GM19372 (cell line): Measurements from ENCODE around the gene CD300LG.
"Not testable (repeated sequence)": the region's sequence is repeated elsewhere in the genome, so short reads cannot be mapped to it uniquely, and the experiment has no call there.

Experiments used
- ATAC-seq: cut with Tn5 transposase; IDR thresholded peaks from one replicate; pipeline ENCODE4 v1.9.1; 2021; ENCODE audit warnings: mild to moderate bottlenecking, low read depth, moderate library complexity; ENCODE audit not compliant: unreplicated experiment

CD300LG gene

GRCh38 chr17:43849116-43849515 lies 2.1 kb downstream of the CD300LG start:
- no peak for ATAC-seq

- ATAC-seq: no peak
Measured at GRCh38 chr17:43852571-43852970, 5.6 kb downstream of the CD300LG start.

DNA sequence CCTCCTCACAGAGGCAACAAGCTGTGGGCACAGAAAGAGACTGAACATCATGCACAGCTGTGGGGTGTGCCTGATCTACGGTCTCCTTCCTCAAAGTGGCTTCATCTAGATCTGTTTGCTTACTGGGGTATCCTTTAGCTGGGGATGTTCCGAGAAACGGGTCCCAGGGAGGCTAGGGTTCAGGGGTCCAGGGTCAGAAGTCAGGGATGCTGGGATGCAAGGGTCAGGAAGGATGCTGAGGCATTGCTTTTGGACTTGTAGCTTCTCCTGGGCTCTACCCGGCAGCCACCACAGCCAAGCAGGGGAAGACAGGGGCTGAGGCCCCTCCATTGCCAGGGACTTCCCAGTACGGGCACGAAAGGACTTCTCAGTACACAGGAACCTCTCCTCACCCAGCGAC lies 6.6 kb downstream of the CD300LG start:
- no peak for ATAC-seq

DNA sequence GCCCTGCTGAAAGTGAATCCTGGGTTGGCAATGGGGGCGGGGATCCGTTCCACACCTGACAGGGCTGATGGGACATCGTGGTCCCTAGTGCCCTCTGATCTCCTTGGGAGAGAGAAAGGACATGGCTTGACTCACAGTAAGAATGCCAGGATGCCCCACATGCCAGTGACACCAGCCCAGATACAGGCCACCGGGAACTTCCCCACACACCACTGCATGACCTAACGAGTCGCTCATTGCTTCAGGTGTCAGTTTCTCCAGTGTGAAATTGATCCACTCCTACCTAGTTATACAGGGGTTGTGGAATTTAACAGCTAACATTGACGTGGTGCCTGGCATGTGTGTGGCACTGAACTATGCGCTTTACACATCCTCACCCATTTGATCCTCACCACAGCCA lies 7.5 kb downstream of the CD300LG start:
- ATAC-seq: no peak

DNA sequence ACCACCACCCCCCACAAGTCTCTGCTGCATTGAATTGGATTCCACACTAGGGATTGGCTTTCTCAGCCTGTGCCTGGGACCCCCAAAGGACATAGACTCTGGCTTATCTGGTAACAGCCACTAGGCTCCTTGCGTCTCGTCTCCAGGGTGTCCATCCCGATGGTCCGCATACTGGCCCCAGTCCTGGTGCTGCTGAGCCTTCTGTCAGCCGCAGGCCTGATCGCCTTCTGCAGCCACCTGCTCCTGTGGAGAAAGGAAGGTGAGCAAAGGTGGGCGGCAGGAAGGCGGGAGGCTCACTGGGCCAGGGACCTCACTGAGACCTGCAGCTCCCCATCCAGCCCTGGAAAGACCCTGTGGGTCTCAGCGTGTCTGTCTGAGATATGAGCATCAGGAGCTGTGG lies 8.1 kb downstream of the CD300LG start:
- ATAC-seq: no peak

DNA sequence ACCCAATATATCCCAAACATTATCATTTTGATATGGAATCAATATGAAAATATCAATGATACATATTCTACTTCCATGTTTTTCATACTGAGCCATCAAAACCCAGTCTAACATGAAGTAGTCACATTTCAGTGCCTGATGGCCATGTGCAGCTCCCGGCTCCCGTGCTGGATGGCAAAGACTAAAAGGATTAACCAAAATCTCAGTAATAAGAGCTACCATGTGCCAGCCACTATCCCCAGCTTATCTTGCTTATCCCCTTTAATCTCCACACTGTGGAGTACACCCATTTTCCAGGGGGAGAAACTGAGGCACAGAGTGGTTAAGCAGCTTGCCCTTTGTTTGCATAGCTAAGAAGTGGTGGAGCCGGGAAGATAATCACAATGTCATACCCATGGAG lies 9.2 kb downstream of the CD300LG start:
- ATAC-seq: no peak

- no peak for ATAC-seq
Measured at GRCh38 chr17:43857141-43857540, 10.2 kb downstream of the CD300LG start.

DNA sequence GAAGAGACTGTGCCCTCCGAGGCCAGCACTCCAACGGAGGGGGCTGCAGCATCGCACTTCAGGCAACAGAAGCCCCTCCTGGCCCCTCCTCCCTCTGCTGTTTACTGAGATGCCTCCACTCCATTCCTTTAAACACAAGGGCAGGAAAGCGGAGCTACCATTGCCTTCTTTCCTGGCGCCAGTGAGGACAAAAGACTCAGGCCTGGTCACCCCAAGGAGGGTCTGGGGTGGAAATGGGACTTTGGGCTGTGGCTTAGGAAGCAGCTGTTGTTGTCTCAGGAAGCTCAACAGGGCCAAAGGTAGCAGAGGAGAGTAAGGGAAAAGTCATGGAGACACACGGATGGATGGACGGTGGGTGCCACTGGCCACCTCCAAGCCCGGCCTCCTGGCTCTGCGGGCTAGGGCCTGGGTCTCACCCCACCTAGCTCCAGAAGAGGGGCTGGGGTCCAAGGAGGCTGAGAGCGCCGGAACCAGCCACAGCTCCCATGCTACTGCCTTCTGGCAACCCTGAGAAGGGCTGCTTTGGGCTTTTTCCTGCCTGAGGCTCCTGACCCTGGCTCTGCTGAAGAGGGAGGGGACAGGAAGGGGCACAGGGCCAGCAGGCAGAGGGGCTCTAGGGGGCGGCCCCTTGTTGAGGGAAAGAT lies 11.1 kb downstream of the CD300LG start:
- ATAC-seq: no peak

- no peak for ATAC-seq
Measured at GRCh38 chr17:43860077-43860725, 13.2 kb downstream of the CD300LG start.

DNA sequence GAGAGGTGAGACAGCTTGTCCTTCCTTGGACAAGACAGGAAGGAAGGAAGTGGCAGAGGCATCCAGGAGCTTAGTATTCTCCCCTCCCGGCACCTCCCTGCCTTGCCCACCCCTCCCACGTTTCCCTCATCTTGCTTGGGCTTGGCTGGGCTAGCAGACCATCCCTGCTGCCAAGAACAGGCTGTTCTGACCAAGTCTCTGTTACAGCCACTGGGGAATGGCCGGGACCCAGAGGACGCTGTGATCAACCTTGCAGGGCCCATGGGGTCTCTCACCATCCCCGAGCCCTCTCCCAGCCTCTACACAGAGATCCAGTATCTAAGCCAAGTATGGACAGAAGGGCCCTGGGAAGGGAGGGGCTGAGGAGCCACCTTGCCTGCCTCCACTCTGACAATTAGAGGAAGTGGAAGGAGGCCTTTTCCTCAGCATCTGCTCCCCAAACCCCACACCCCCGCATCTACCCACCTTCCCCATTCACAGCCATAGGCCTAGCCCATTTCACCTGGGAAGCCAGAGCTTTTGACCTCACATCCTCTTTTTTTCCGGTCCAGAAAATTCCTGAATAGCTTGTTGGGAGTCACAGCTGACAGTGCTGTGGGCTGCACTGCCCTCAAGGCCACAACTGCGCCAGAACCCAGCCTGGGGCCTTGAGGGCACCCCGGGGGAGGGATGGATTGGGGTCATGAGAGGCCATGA lies 14.1 kb downstream of the CD300LG start:
- no peak for ATAC-seq

DNA sequence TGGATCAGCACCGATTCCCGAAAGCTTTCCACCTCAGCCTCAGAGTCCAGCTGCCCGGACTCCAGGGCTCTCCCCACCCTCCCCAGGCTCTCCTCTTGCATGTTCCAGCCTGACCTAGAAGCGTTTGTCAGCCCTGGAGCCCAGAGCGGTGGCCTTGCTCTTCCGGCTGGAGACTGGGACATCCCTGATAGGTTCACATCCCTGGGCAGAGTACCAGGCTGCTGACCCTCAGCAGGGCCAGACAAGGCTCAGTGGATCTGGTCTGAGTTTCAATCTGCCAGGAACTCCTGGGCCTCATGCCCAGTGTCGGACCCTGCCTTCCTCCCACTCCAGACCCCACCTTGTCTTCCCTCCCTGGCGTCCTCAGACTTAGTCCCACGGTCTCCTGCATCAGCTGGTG lies 15.0 kb downstream of the CD300LG start:
- no peak for ATAC-seq

- ATAC-seq: no peak
Measured at GRCh38 chr17:43864161-43864984, 17.4 kb downstream of the CD300LG start.

GRCh38 chr17:43868226-43868994 lies 21.4 kb downstream of the CD300LG start:
- ATAC-seq: no peak

DNA sequence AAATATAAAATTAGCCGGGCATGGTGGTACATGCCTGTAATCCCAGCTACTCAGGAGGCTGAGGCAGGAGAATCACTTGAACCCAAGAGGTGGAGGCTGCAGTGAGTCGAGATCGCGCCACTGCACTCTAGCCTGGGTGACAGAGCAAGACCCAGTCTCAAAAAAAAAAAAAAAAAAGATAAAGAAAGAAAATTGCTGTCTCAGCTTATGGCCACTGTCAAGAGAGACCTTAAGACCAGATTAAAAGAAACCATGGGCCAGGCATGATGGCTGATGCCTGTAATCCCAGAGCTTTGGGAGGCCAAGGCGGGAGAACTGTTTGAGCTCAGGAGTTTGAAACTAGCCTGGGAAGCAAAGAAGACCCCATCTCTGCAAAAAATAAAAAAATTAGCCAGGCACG lies 22.1 kb downstream of the CD300LG start:
- ATAC-seq: not testable (repeated sequence)

DNA sequence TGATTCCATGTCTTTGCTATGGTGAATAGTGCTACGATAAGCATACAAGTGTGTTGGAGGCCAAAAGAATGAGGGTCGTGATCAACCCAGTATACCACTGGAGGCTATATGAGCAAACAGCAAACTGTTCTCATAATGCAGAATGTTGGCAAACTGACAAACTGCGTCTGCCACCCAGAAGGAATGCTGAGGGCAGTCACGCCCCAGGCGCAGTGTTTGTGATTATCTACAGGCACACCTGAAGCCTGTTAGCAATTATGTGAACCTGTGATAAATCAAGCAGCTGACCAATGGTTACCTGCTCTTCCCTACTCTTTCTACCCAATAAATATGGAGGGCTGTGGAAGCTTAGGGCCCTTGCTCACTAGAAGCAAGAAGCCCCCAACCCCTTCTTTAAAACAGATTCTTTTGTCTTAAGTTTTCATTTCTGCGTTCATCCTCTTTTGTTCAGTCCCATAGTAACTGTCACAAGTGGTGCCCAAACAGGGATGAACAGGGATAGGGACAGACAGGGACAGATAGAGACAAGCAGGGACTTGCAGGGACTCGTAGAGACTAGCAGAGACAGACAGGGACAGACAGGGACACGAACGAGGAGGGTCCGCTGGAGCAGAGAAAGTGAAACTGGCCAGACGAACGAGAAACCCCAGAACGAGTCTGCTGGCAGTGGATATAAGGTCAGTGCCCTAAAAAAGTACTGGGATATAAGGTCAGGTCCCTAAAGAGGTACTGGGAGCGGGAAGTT lies 25.1 kb downstream of the CD300LG start:
- no peak for ATAC-seq

DNA sequence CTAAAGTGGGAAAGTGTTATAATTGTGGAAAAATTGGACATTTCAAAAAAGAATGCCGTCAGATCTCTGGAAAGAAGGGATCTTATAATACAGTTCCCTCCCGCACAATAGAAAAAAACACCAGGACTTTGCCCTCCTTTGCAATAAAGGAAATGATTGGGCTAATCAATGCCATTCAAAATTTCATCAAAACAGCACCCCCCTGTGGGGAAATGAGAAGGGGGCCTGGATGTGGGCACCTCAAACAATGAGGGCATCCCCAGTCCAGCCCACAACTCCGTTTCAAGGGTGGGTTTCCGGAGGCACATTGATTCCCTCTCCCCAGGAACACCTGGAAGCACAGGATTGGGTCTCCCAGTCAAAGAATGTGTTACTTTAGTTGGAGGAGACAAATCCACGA lies 26.1 kb downstream of the CD300LG start:
- no peak for ATAC-seq

GRCh38 chr17:43873815-43874214 lies 26.8 kb downstream of the CD300LG start:
- ATAC-seq: no peak

GRCh38 chr17:43874293-43874692 lies 27.3 kb downstream of the CD300LG start:
- no peak for ATAC-seq

DNA sequence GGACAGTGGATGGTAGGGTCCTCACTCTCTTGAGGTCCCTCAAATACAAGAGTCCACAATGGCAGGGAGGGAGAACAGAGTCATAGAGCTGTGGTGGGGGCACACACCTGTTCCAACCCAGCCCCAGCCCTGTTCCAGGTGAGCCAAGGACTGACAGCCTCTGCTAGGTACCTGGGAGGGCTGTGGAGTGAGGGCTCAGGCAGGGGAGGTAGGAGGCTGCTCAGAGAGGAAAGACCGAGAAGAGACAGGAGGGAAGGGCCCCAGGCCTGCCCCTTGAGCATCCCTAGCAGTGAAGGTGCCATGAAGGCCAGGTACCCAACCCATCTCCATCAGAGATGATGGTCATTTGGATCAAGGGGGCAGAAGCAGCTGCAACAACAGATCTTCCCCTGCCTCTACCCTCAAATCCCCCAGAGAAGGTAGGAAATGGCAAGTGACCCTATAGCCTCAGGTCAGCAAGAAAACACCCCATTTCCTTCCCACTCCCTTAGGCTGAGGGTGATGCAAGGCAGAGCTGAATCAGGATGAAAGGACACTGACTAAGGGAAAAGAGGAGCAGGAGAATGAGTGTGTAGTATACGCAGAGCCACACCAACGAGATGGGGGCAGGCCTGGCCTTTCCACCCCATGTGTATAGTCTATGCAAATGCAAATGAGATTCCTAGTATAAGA lies 28.6 kb downstream of the CD300LG start:
- ATAC-seq: no peak
